Uterus (tissue), 4 donors: ENCODE results near the gene FBXO48. TPM values are rescaled to one million over a fixed set of nuclear protein-coding genes. Genes with fewer than 3 reads are reported as not detected.

Experiments
- DNase-seq, 2 donors: peaks; one replicate each; pipeline ENCODE4 v3.0.0-alpha.2; 2019 to 2020
- H3K27ac ChIP-seq, 2 donors: fragments of 200-600 bp; sonication (generic); 1 replicate in 1 of 2; 2 replicates in 1 of 2; pipeline ENCODE4 v1.5.1; 2016 to 2018
- H3K27me3 ChIP-seq, 2 donors: fragments of 200-600 bp; sonication (generic); one replicate each; pipeline ENCODE4 v1.5.1; 2018 to 2019; ENCODE audit warnings: control low read depth in 1 of 2
- H3K36me3 ChIP-seq, 2 donors: fragments of 200-600 bp; sonication (generic); one replicate each; pipeline ENCODE4 v1.5.1; 2019; ENCODE audit warnings: control low read depth in 1 of 2
- H3K4me1 ChIP-seq, 2 donors: fragments of 200-600 bp; sonication (generic); one replicate each; pipeline ENCODE4 v1.5.1; 2018 to 2019; ENCODE audit warnings: control low read depth in 1 of 2
- H3K4me3 ChIP-seq, 2 donors: fragments of 200-600 bp; sonication (generic); 1 replicate in 1 of 2; 2 replicates in 1 of 2; pipeline ENCODE4 v1.5.1; 2018 to 2019; ENCODE audit warnings: mild to moderate bottlenecking in 1 of 2
- H3K9me3 ChIP-seq, 2 donors: fragments of 200-600 bp; sonication (generic); one replicate each; pipeline ENCODE4 v1.5.1; 2019; ENCODE audit warnings: control low read depth in 1 of 2
- CTCF ChIP-seq, 4 experiments: fragments of 200-600 bp in 2 of 4; fragments of 450-650 bp in 2 of 4; sonication (generic) in 2 of 4; IDR thresholded peaks; one replicate each; pipeline ENCODE4 v1.5.1; 2016 to 2019; ENCODE audit warnings: antibody characterized with exemption in 4 of 4, mild to moderate bottlenecking in 2 of 4, moderate library complexity in 1 of 4
- POLR2A ChIP-seq, 2 donors: fragments of 450-650 bp; IDR thresholded peaks; one replicate each; pipeline ENCODE4 v1.6.1; 2016; ENCODE audit warnings: antibody characterized with exemption in 2 of 2, mild to moderate bottlenecking in 1 of 2, moderate library complexity in 1 of 2
- intact Hi-C: fragments of 100-400 bp; cut with DNase I; formaldehyde crosslinking; loops from one replicate; pipeline ENCODE4 v1.15.1; 2023; ENCODE audit warnings: low total_unique reads
- total RNA-seq, 4 donors: library from RNA; depleted of rRNA in 3 of 4; stranded (reverse); fragments of >200 nt in 3 of 4; gene quantifications; one replicate each; pipeline versions ENCODE4 v1.1.0 to v1.2.4, GENCODE V29; 2014 to 2023
- donor health status: DM: yes; HTN: yes; CAD: no.

FBXO48 gene
- total RNA-seq, 4 donors from 2014 or later: 0.55 to 6.8 (median 1.5) TPM; not detected in 1

GRCh38 chr2:68429311-68429826 lies 37.7 kb downstream of the FBXO48 start:
- H3K4me3 ChIP-seq: no peak overlapping the region
- intact Hi-C loops: no loop called here
- H3K36me3 ChIP-seq: no peaks in the 10 kb centered on the region
- no peak for DNase-seq
- no peaks in the 10 kb centered on the region for H3K9me3 ChIP-seq
- no peaks in the 10 kb centered on the region for H3K27me3 ChIP-seq
- TF ChIP-seq POLR2A (IDR thresholded peaks at IDR 0.05) (no peak), CTCF (IDR thresholded peaks at IDR 0.05) (no peak)
- H3K4me1 ChIP-seq: no peaks in the 10 kb centered on the region
- H3K27ac ChIP-seq: no peak overlapping the region

GRCh38 chr2:68428746-68429145 lies 38.3 kb downstream of the FBXO48 start:
- H3K27me3 ChIP-seq: no peaks in the 10 kb centered on the region
- intact Hi-C loops: no loop called here
- H3K4me3 ChIP-seq: no peak overlapping the region
- H3K27ac ChIP-seq: no peak overlapping the region
- DNase-seq: no peak
- no peaks in the 10 kb centered on the region for H3K9me3 ChIP-seq
- no peaks in the 10 kb centered on the region for H3K4me1 ChIP-seq
- H3K36me3 ChIP-seq: no peaks in the 10 kb centered on the region
- TF ChIP-seq POLR2A (IDR thresholded peaks at IDR 0.05) (no peak), CTCF (IDR thresholded peaks at IDR 0.05) (no peak)

GRCh38 chr2:68428126-68428525 lies 39.0 kb downstream of the FBXO48 start:
- Histone ChIP-seq H3K27me3 (no peaks in the 10 kb centered on the region), H3K4me1 (no peaks in the 10 kb centered on the region)
- no peak for DNase-seq

GRCh38 chr2:68426848-68427579 lies 40.1 kb downstream of the FBXO48 start:
- no peak for DNase-seq
- TF ChIP-seq POLR2A (IDR thresholded peaks at IDR 0.05): no peak
- no peak for TF ChIP-seq CTCF (IDR thresholded peaks at IDR 0.05)
- intact Hi-C loops: no loop called here
- H3K27ac ChIP-seq: no peak overlapping the region
- H3K36me3 ChIP-seq: no peaks in the 10 kb centered on the region
- no peaks in the 10 kb centered on the region for H3K4me1 ChIP-seq
- H3K4me3 ChIP-seq: no peak overlapping the region
- no peaks in the 10 kb centered on the region for H3K9me3 ChIP-seq
- no peaks in the 10 kb centered on the region for H3K27me3 ChIP-seq

More at GRCh38 chr2:68428126-68428525, 39.0 kb downstream of the FBXO48 start:
- H3K4me3 ChIP-seq: no peak overlapping the region
- intact Hi-C loops: no loop called here
- H3K9me3 ChIP-seq: no peaks in the 10 kb centered on the region
- H3K36me3 ChIP-seq: no peaks in the 10 kb centered on the region
- no peak for TF ChIP-seq POLR2A (IDR thresholded peaks at IDR 0.05)
- no peak for TF ChIP-seq CTCF (IDR thresholded peaks at IDR 0.05)
- H3K27ac ChIP-seq: no peak overlapping the region

- TF ChIP-seq POLR2A (IDR thresholded peaks at IDR 0.05) (no peak), CTCF (IDR thresholded peaks at IDR 0.05) (no peak)
These were observed 40.6 kb downstream of the FBXO48 start for GRCh38 chr2:68426446-68426845.

More at GRCh38 chr2:68426446-68426845, 40.6 kb downstream of the FBXO48 start:
- no peaks in the 10 kb centered on the region for H3K4me1 ChIP-seq
- DNase-seq: no peak
- no peaks in the 10 kb centered on the region for H3K9me3 ChIP-seq
- no peak overlapping the region for H3K4me3 ChIP-seq
- no peaks in the 10 kb centered on the region for H3K36me3 ChIP-seq
- no peaks in the 10 kb centered on the region for H3K27me3 ChIP-seq
- intact Hi-C loops: no loop called here
- H3K27ac ChIP-seq: no peak overlapping the region
